Epithelial cell of proximal tubule (primary cell): ENCODE results near the gene PSIP1. TPM values are rescaled to one million over a fixed set of nuclear protein-coding genes. Genes with fewer than 3 reads are reported as not detected.
"Not testable (repeated sequence)": the region's sequence is repeated elsewhere in the genome, so short reads cannot be mapped to it uniquely, and the experiment has no call there.

Experiments
- DNase-seq: peaks from one replicate; pipeline ENCODE4 v3.0.0-alpha.2; 2011; ENCODE audit warnings: low read depth
- H3K4me3 ChIP-seq: 2 replicates; pipeline ENCODE4 v1.5.1; 2011; ENCODE audit warnings: low read depth, mild to moderate bottlenecking, low read length
- CTCF ChIP-seq: conservative IDR thresholded peaks from 2 replicates; pipeline ENCODE4 v1.5.1; 2012; ENCODE audit warnings: low read depth, mild to moderate bottlenecking, low read length
- total RNA-seq: library from RNA; depleted of rRNA; stranded (reverse); fragments of >200 nt; gene quantifications from 2 replicates; pipeline ENCODE4 v1.2.3, GENCODE V29; 2015

The PSIP1 gene
- total RNA-seq, 1 donor from 2014 or later = 69.8 TPM

- no peak for DNase-seq
- TF ChIP-seq CTCF = no peak
- H3K4me3 ChIP-seq = no peak overlapping the region
Observed at GRCh38 chr9:15438891-15439290, 71.9 kb downstream of the PSIP1 start.

- no peak overlapping the region for H3K4me3 ChIP-seq
- no peak for TF ChIP-seq CTCF
- DNase-seq = no peak
Observed at GRCh38 chr9:15433661-15434060, 77.1 kb downstream of the PSIP1 start.

GRCh38 chr9:15433191-15433590, 77.6 kb downstream of the PSIP1 start:
- TF ChIP-seq CTCF = no peak
- H3K4me3 ChIP-seq = no peak overlapping the region
- DNase-seq = no peak

- no peak overlapping the region for H3K4me3 ChIP-seq
- TF ChIP-seq CTCF = no peak
- no peak for DNase-seq
Observed at GRCh38 chr9:15430920-15431844, 79.6 kb downstream of the PSIP1 start.

- not testable (repeated sequence) for DNase-seq, H3K4me3 ChIP-seq
Observed at GRCh38 chr9:15427702-15428101, 83.1 kb downstream of the PSIP1 start.

GRCh38 chr9:15426019-15426418, 84.8 kb downstream of the PSIP1 start:
- no peak for TF ChIP-seq CTCF
- DNase-seq = no peak
- no peak overlapping the region for H3K4me3 ChIP-seq

GRCh38 chr9:15423231-15423985, 87.4 kb downstream of the PSIP1 start:
- peak; percentile 37 for TF ChIP-seq CTCF
- no peak for DNase-seq
- H3K4me3 ChIP-seq = peak overlapping the region; percentile 67
